Breast epithelium (tissue), 3 donors: ENCODE measurements around the gene EVL.

Source experiments
- POLR2AphosphoS5 ChIP-seq, 3 donors: sonication (generic); formaldehyde crosslinking; IDR thresholded peaks; one replicate each; pipeline ENCODE4 v1.6.1; 2017; ENCODE audit warnings: antibody characterized with exemption in 3 of 3
- TF ChIP-seq, protein P1 (sequence below), 3 donors: fragments of 450-650 bp; IDR thresholded peaks; one replicate each; pipeline ENCODE4 v1.5.1; 2016 to 2017; ENCODE audit warnings: antibody characterized with exemption in 3 of 3, mild to moderate bottlenecking in 3 of 3, moderate library complexity in 3 of 3

GRCh38 chr14:100129161-100129589 is 64.0 kb downstream of the EVL start:
- TF ChIP-seq, protein P1, sequence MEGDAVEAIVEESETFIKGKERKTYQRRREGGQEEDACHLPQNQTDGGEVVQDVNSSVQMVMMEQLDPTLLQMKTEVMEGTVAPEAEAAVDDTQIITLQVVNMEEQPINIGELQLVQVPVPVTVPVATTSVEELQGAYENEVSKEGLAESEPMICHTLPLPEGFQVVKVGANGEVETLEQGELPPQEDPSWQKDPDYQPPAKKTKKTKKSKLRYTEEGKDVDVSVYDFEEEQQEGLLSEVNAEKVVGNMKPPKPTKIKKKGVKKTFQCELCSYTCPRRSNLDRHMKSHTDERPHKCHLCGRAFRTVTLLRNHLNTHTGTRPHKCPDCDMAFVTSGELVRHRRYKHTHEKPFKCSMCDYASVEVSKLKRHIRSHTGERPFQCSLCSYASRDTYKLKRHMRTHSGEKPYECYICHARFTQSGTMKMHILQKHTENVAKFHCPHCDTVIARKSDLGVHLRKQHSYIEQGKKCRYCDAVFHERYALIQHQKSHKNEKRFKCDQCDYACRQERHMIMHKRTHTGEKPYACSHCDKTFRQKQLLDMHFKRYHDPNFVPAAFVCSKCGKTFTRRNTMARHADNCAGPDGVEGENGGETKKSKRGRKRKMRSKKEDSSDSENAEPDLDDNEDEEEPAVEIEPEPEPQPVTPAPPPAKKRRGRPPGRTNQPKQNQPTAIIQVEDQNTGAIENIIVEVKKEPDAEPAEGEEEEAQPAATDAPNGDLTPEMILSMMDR (IDR thresholded peaks at IDR 0.05) = no peak
- TF ChIP-seq POLR2AphosphoS5 (IDR thresholded peaks at IDR 0.05) = no peak
